ENCODE data around the gene REV1. TPM values are rescaled to one million over a fixed set of nuclear protein-coding genes. Genes with fewer than 3 reads are reported as not detected.

The REV1 gene
- total RNA-seq, 1 experiment from 2014 or later = 49.0 TPM

DNA sequence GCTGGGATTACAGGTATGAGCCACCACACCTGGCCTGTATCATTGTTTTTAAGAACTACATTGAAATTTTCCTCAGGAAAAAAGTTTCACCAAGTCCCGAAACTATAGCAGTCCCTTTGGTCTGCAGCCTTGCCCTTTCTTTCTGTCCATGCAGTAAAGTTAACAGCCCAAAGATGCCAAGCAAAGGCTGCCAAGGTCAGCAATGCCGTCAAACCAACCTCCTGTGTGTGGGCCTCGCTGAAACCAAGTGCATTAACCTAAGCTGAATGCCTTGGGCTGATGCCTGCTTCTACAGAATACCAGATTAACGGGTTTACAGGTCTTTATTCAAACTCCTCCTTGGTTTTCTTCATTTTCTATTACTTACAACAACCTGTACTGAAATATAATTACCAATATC is 79.5 kb downstream of the REV1 start:
- intact Hi-C loops (cut with micrococcal nuclease; ENCODE audit: unreplicated experiment) = no loop called here
- no peak overlapping the region for H3K27ac Mint-ChIP-seq (ENCODE audit: unreplicated experiment)
- H3K36me3 Mint-ChIP-seq (ENCODE audit: insufficient read depth, unreplicated experiment) = peaks cover 59% of the 10 kb centered on the region
- BruUV-seq (replicated peaks) = no TSS peak
- no peak overlapping the region for H3K4me3 Mint-ChIP-seq (ENCODE audit: low read depth, unreplicated experiment)
- H3K4me1 Mint-ChIP-seq (ENCODE audit: low read depth, unreplicated experiment) = no peaks in the 10 kb centered on the region
- TF ChIP-seq, protein P1, sequence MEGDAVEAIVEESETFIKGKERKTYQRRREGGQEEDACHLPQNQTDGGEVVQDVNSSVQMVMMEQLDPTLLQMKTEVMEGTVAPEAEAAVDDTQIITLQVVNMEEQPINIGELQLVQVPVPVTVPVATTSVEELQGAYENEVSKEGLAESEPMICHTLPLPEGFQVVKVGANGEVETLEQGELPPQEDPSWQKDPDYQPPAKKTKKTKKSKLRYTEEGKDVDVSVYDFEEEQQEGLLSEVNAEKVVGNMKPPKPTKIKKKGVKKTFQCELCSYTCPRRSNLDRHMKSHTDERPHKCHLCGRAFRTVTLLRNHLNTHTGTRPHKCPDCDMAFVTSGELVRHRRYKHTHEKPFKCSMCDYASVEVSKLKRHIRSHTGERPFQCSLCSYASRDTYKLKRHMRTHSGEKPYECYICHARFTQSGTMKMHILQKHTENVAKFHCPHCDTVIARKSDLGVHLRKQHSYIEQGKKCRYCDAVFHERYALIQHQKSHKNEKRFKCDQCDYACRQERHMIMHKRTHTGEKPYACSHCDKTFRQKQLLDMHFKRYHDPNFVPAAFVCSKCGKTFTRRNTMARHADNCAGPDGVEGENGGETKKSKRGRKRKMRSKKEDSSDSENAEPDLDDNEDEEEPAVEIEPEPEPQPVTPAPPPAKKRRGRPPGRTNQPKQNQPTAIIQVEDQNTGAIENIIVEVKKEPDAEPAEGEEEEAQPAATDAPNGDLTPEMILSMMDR (IDR thresholded peaks at IDR 0.05; ENCODE audit: unreplicated experiment) = no peak
- DNase-seq = no peak
- CTCF ChIA-PET = no interaction called here
- no peaks in the 10 kb centered on the region for H3K27me3 Mint-ChIP-seq (ENCODE audit: unreplicated experiment)
- no peaks in the 10 kb centered on the region for H3K9me3 Mint-ChIP-seq (ENCODE audit: low read depth, unreplicated experiment)

DNA sequence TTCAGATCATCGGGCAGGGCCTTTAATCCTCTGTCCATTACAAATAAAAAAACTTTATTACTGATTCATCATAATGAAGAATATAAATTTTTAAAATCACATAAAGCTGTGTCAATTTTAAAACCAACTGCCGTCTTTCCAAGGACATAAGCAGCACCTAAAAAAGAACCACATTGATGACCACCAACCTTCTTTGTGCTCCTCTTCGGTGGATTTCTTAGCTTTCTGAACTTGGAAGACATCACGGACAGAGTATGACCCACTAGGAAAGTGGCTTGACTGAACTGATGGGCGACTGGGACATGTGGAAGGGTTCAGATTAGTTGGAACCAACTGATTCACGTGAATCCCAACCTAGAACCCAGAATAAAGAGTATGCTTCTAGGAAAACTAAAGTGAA is 83.7 kb downstream of the REV1 start:
- Mint-ChIP-seq H3K27ac (ENCODE audit: unreplicated experiment) (no peak overlapping the region), H3K4me1 (ENCODE audit: low read depth, unreplicated experiment) (no peaks in the 10 kb centered on the region), H3K4me3 (ENCODE audit: low read depth, unreplicated experiment) (no peak overlapping the region), H3K36me3 (ENCODE audit: insufficient read depth, unreplicated experiment) (peaks cover 57% of the 10 kb centered on the region), H3K9me3 (ENCODE audit: low read depth, unreplicated experiment) (no peaks in the 10 kb centered on the region), H3K27me3 (ENCODE audit: unreplicated experiment) (no peaks in the 10 kb centered on the region)
- intact Hi-C loops (cut with micrococcal nuclease; ENCODE audit: unreplicated experiment) = no loop called here
- no peak for DNase-seq
- TF ChIP-seq, protein P1 (IDR thresholded peaks at IDR 0.05; ENCODE audit: unreplicated experiment) = no peak
- BruUV-seq (replicated peaks) = no TSS peak
- CTCF ChIA-PET = interaction anchor here (0.6 kb wide), 1 partner anchor 105 kb away, joined by 3 read pairs; no protein-coding TSS in a partner anchor

DNA sequence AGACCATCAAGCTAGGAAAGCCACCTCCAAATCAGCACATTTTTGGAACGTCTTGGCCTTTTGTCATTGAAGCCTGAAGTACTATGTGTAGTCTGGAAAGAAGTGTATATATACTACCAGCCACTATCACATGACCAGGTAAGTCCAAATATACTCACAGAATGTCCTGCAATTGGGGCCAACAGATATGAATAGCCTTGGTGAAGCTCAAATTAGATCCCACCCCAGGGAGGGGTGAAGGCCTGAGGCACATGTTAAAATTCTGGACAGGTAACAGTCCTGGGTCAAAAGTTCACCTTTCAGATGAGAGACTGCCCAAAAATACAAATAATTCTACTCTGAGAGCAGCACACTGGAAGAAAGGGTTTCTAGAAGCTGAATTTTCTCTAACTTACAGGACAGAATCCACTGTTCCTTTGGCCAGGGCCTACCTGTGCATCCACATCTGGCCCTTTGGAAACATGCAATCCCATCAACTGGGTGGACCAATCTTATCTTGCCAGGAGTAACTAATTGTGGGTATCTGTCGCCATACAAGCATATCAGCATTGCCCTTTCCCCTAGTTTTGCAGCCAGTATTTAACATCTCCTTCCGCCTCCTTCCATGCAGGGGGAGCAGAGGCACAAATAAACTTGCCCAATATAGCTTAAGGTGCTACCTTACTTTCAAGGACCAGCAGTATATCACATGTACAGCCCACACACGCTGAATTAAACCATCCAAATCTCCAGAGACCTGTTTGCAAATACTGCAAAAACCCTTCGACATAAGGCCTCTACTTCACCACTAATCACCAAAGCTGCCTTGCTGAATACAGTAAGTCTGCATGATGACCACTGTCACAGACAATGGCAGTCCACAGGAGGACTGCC is 84.8 kb downstream of the REV1 start:
- no peak for DNase-seq
- H3K4me1 Mint-ChIP-seq (ENCODE audit: low read depth, unreplicated experiment) = no peaks in the 10 kb centered on the region
- no peaks in the 10 kb centered on the region for H3K9me3 Mint-ChIP-seq (ENCODE audit: low read depth, unreplicated experiment)
- no TSS peak for BruUV-seq (replicated peaks)
- peaks cover 51% of the 10 kb centered on the region for H3K36me3 Mint-ChIP-seq (ENCODE audit: insufficient read depth, unreplicated experiment)
- H3K27ac Mint-ChIP-seq (ENCODE audit: unreplicated experiment) = no peak overlapping the region
- TF ChIP-seq, protein P1 (IDR thresholded peaks at IDR 0.05; ENCODE audit: unreplicated experiment) = no peak
- no peak overlapping the region for H3K4me3 Mint-ChIP-seq (ENCODE audit: low read depth, unreplicated experiment)
- CTCF ChIA-PET = no interaction called here
- intact Hi-C loops (cut with micrococcal nuclease; ENCODE audit: unreplicated experiment) = no loop called here
- no peaks in the 10 kb centered on the region for H3K27me3 Mint-ChIP-seq (ENCODE audit: unreplicated experiment)

DNA sequence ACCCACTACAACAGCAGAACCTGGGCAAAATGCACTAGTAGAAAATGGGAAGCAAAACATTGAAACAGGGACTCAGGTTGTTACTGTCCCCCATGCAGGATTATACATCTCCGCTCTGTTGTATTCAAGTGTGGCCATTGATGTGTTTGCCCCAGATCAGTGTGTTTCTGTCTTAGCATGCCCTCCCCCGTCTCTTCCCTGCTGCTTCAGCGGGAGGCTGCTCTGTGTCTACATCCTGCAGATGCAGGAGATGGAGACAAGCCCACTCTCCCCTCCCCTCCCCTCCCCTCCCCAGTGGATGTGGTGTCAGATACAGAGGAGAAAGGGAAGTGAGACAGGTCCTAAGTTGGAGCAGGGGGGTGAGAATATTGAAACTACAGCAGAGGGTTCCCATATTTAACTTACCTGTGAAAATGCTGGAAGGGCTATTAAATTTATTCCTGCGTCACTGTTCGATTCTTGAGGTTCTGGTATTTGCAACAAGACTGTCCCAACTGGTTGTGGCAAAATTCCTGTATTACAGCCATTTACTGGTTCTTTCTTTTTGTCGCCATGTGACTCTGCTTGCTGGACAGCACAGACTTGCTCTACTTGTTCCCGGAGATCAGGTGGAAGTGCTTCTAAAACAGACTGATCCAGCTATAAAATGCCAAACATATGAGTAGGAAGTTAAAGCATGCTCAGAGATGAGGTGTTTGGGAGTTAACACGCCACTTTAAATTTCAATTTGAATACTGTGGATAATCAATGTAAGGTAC is 85.6 kb downstream of the REV1 start:
- no peak overlapping the region for H3K27ac Mint-ChIP-seq (ENCODE audit: unreplicated experiment)
- CTCF ChIA-PET = no interaction called here
- H3K4me1 Mint-ChIP-seq (ENCODE audit: low read depth, unreplicated experiment) = no peaks in the 10 kb centered on the region
- BruUV-seq (replicated peaks) = no TSS peak
- no peak for DNase-seq
- intact Hi-C loops (cut with micrococcal nuclease; ENCODE audit: unreplicated experiment) = no loop called here
- H3K9me3 Mint-ChIP-seq (ENCODE audit: low read depth, unreplicated experiment) = no peaks in the 10 kb centered on the region
- H3K4me3 Mint-ChIP-seq (ENCODE audit: low read depth, unreplicated experiment) = no peak overlapping the region
- H3K36me3 Mint-ChIP-seq (ENCODE audit: insufficient read depth, unreplicated experiment) = peaks cover 51% of the 10 kb centered on the region
- no peaks in the 10 kb centered on the region for H3K27me3 Mint-ChIP-seq (ENCODE audit: unreplicated experiment)
- TF ChIP-seq, protein P1 (IDR thresholded peaks at IDR 0.05; ENCODE audit: unreplicated experiment) = no peak

Data from Calu3 (cell line).